CD8-positive, alpha-beta memory T cell (primary cell): ENCODE data around the gene SMIM13. TPM values are rescaled to one million over a fixed set of nuclear protein-coding genes. Genes with fewer than 3 reads are reported as not detected.

Experiments used
- CTCF ChIA-PET: fragments of 350-600 bp; sonication (Branson Sonifier 250); formaldehyde crosslinking; loops from one replicate; lab custom pipeline; 2021; ENCODE audit warnings: antibody characterized with exemption; lab: Charles Lee
- POLR2A ChIA-PET: fragments of 350-600 bp; sonication (Branson Sonifier 250); formaldehyde crosslinking; loops from one replicate; lab custom pipeline; 2021; ENCODE audit warnings: antibody characterized with exemption; lab: Charles Lee
- DNase-seq, 5 donors: peaks; one replicate each; pipeline versions ENCODE4 v3.0.0 to v3.0.0-alpha.2; 2020 to 2022; ENCODE audit warnings: mixed read lengths in 1 of 5
- H3K27ac ChIP-seq: one replicate; pipeline ENCODE4 v1.7.0; 2013; ENCODE audit warnings: low read depth, mild to moderate bottlenecking, low read length, moderate library complexity
- H3K27me3 ChIP-seq: 2 replicates; pipeline ENCODE4 v1.7.0; 2013; ENCODE audit warnings: low read length, mild to moderate bottlenecking; ENCODE audit not compliant: insufficient read depth, poor library complexity, severe bottlenecking
- H3K36me3 ChIP-seq: 2 replicates; pipeline ENCODE4 v1.7.0; 2013; ENCODE audit warnings: mild to moderate bottlenecking, low read length, moderate library complexity; ENCODE audit not compliant: insufficient read depth
- H3K4me1 ChIP-seq: 2 replicates; pipeline ENCODE4 v1.7.0; 2013; ENCODE audit warnings: mild to moderate bottlenecking, low read length, moderate library complexity; ENCODE audit not compliant: insufficient read depth
- H3K4me3 ChIP-seq: 2 replicates; pipeline ENCODE4 v1.7.0; 2013; ENCODE audit warnings: mild to moderate bottlenecking, low read length
- H3K9me3 ChIP-seq: 2 replicates; pipeline ENCODE4 v1.7.0; 2013; ENCODE audit warnings: mild to moderate bottlenecking, low read length
- H3K27ac Mint-ChIP-seq, 8 donors: one replicate each; pipeline ENCODE4 v1.8.0; 2020 to 2021; ENCODE audit warnings: mixed read lengths in 8 of 8, mild to moderate bottlenecking in 6 of 8, inconsistent platforms in 3 of 8, moderate library complexity in 3 of 8
- H3K27me3 Mint-ChIP-seq, 2 donors: one replicate each; pipeline ENCODE4 v1.8.0; 2020 to 2021; ENCODE audit warnings: mixed read lengths in 2 of 2, mild to moderate bottlenecking in 1 of 2, moderate library complexity in 1 of 2
- H3K36me3 Mint-ChIP-seq, 3 donors: one replicate each; pipeline ENCODE4 v1.8.0; 2020 to 2021; ENCODE audit warnings: mixed read lengths in 3 of 3, inconsistent platforms in 1 of 3, mild to moderate bottlenecking in 1 of 3
- H3K4me1 Mint-ChIP-seq, 3 donors: one replicate each; pipeline ENCODE4 v1.8.0; 2020 to 2021; ENCODE audit warnings: mixed read lengths in 3 of 3, inconsistent platforms in 1 of 3, mild to moderate bottlenecking in 1 of 3
- H3K4me3 Mint-ChIP-seq, 7 donors: one replicate each; pipeline ENCODE4 v1.8.0; 2020 to 2021; ENCODE audit warnings: mixed read lengths in 7 of 7, mild to moderate bottlenecking in 6 of 7, moderate library complexity in 4 of 7, inconsistent platforms in 2 of 7
- H3K9me3 Mint-ChIP-seq, 5 donors: one replicate each; pipeline ENCODE4 v1.8.0; 2020 to 2022; ENCODE audit warnings: mixed read lengths in 5 of 5, mild to moderate bottlenecking in 3 of 5, moderate library complexity in 2 of 5, inconsistent platforms in 1 of 5
- polyA plus RNA-seq: library from polyadenylated mRNA; unstranded; fragments of 300-500 nt; fragmentation: Illumina TruSeq; gene quantifications from one replicate; pipeline ENCODE4 v1.2.3, GENCODE V29; 2021
- total RNA-seq, 2 experiments: library from RNA; stranded (reverse); gene quantifications; one replicate each; pipeline ENCODE4 v1.2.3, GENCODE V29; 2021

SMIM13 gene
- total and polyA plus RNA-seq, 3 experiments from 2014 or later: 4.6 to 16.0 (median 14.7) TPM

DNA sequence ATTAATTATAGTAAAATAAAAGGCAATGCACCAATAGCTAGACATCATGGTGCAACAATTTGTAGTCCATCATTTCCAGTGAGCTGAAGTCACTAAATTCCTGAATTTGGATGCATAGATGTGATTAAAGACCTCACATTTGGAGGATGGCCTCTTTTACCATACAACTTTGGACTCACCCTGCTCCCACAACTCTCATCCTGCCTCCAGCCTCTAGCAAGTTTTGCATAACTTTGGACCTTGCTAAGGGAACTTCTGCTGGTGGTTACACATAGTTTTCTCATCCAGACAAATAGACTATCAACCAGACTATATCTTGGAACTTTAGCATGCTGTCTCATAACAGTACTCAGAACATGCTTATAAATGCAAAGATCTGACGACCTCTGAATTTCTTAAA is 36.8 kb upstream of the SMIM13 start:
- H3K9me3 ChIP-seq: no peaks in the 10 kb centered on the region
- CTCF ChIA-PET: interaction anchor here (0.6 to 3.0 kb wide), 2 partner anchors 9 to 12 kb away, joined by 3 to 12 read pairs; no protein-coding TSS in a partner anchor
- H3K27me3 ChIP-seq: no peaks in the 10 kb centered on the region
- no peak overlapping the region for H3K4me3 ChIP-seq
- Mint-ChIP-seq H3K36me3 (no peaks in the 10 kb centered on the region), H3K9me3 (no peaks in the 10 kb centered on the region), H3K4me3 (no peak overlapping the region), H3K4me1 (no peaks in the 10 kb centered on the region), H3K27ac (no peak overlapping the region), H3K27me3 (peaks cover 16 to 40% of the 10 kb centered on the region in 2 donors)
- no peak for DNase-seq
- H3K27ac ChIP-seq: no peak overlapping the region
- no peaks in the 10 kb centered on the region for H3K4me1 ChIP-seq
- H3K36me3 ChIP-seq: no peaks in the 10 kb centered on the region
- POLR2A ChIA-PET: no interaction called here

DNA sequence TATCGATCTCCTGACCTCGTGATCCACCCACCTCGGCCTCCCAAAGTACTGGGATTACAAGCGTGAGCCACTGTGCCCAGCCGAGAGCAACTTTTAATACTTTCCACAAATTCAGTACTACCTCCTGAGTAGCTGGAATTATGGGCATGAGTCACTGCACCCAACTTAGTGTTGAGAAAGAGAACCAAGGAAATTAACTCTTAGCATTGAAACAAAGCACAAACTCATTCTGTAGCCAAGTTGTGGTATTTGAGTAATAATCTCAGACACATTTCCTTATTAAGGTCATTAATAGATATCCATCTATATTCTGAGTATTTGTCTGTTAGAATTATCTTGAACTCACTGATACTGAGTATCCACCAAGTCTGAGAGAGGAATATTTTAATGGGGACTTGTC is 35.2 kb upstream of the SMIM13 start:
- CTCF ChIA-PET: no interaction called here
- Mint-ChIP-seq H3K9me3 (no peaks in the 10 kb centered on the region), H3K27ac (no peak overlapping the region), H3K4me1 (no peaks in the 10 kb centered on the region), H3K27me3 (peaks cover 13 to 35% of the 10 kb centered on the region in 2 donors), H3K4me3 (no peak overlapping the region), H3K36me3 (no peaks in the 10 kb centered on the region)
- Histone ChIP-seq H3K27me3 (no peaks in the 10 kb centered on the region), H3K9me3 (no peaks in the 10 kb centered on the region), H3K4me3 (no peak overlapping the region), H3K27ac (no peak overlapping the region), H3K4me1 (no peaks in the 10 kb centered on the region), H3K36me3 (no peaks in the 10 kb centered on the region)
- no peak for DNase-seq
- POLR2A ChIA-PET: no interaction called here

DNA sequence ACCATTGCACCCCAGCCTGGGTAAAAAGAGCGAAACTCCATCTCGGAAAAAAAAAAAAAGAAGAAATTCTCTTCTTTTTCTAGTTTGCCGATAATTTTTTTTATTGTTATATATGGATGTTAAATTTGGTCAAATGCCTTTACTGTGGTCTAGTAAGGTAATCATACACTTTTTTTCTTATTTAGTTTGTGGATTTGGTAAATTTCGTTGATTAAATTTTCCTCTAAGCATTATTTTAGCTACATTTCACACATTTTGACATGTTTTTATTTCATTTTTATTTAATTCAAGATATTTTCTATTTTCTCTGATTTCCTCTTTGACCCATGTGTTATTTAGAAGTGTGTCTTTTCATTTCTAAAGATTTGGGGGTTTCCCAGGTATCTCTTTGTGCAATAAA is 31.6 kb upstream of the SMIM13 start:
- no peaks in the 10 kb centered on the region for H3K9me3 Mint-ChIP-seq

DNA sequence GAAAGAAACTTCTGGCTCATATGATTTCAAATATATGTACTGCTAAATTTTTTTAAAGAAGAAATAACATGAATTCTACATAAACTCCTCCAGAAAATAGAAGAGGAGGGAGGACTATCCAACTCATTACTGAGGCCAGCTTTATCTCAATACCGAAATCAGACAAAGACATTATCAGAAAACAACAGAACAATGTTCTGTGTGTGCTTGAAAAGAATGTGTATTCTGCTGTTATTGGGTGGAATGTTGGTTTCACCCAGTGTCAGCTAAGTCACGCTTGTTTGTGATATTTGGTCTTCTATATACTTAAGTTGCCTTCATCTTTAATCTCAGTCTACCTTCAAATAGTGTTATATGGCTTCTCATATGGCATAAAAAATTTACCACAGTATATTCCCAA is 30.9 kb upstream of the SMIM13 start:
- H3K4me1 ChIP-seq: no peaks in the 10 kb centered on the region
- no peaks in the 10 kb centered on the region for H3K27me3 ChIP-seq
- no peaks in the 10 kb centered on the region for H3K36me3 Mint-ChIP-seq
- H3K4me3 Mint-ChIP-seq: no peak overlapping the region
- no peaks in the 10 kb centered on the region for H3K9me3 ChIP-seq
- H3K27ac ChIP-seq: no peak overlapping the region
- no peak overlapping the region for H3K27ac Mint-ChIP-seq
- no peaks in the 10 kb centered on the region for H3K4me1 Mint-ChIP-seq
- DNase-seq: no peak
- H3K9me3 Mint-ChIP-seq: no peaks in the 10 kb centered on the region
- ChIA-PET CTCF (interaction anchor here (0.8 kb wide), 1 partner anchor 10 kb away, joined by 3 read pairs; no protein-coding TSS in a partner anchor), POLR2A (no interaction called here)
- H3K4me3 ChIP-seq: no peak overlapping the region
- H3K27me3 Mint-ChIP-seq: peaks cover 9 to 31% of the 10 kb centered on the region in 2 donors
- H3K36me3 ChIP-seq: no peaks in the 10 kb centered on the region

More for the DNA sequence above, 31.6 kb upstream of the SMIM13 start:
- H3K27ac Mint-ChIP-seq: no peak overlapping the region
- H3K36me3 ChIP-seq: no peaks in the 10 kb centered on the region
- H3K4me1 ChIP-seq: no peaks in the 10 kb centered on the region
- no peaks in the 10 kb centered on the region for H3K36me3 Mint-ChIP-seq
- H3K27me3 ChIP-seq: no peaks in the 10 kb centered on the region
- ChIA-PET POLR2A (no interaction called here), CTCF (interaction anchor here (0.8 kb wide), 1 partner anchor 9 kb away, joined by 3 read pairs; no protein-coding TSS in a partner anchor)
- H3K4me3 Mint-ChIP-seq: no peak overlapping the region
- H3K9me3 ChIP-seq: no peaks in the 10 kb centered on the region
- H3K27me3 Mint-ChIP-seq: peaks cover 9 to 31% of the 10 kb centered on the region in 2 donors
- H3K27ac ChIP-seq: no peak overlapping the region
- no peak for DNase-seq
- no peak overlapping the region for H3K4me3 ChIP-seq
- H3K4me1 Mint-ChIP-seq: no peaks in the 10 kb centered on the region

DNA sequence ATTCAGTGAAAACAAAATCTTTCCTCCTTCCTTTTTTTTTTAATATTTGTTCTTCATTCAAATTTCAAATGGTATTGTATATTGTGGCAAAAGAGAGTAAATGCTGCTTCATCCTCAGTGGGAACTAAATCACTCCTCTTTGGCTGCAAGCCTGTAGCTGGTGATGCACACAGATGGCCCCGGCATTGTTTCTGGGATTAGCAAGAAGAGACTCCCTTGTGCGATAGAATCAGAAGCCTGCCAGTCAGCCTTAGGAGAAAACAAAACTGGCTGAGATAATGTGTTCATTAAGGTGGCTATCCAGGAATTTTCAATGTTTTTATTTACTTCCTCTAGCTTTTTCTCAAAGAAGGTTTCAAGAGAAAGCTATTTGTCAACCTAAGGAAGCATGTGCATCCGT is 28.8 kb upstream of the SMIM13 start:
- Histone ChIP-seq H3K27me3 (no peaks in the 10 kb centered on the region), H3K36me3 (no peaks in the 10 kb centered on the region), H3K9me3 (no peaks in the 10 kb centered on the region), H3K27ac (no peak overlapping the region), H3K4me3 (no peak overlapping the region), H3K4me1 (no peaks in the 10 kb centered on the region)
- CTCF ChIA-PET: interaction anchor here (3.3 kb wide), 1 partner anchor 9 kb away, joined by 12 read pairs; no protein-coding TSS in a partner anchor
- Mint-ChIP-seq H3K27ac (no peak overlapping the region), H3K9me3 (no peaks in the 10 kb centered on the region), H3K4me1 (no peaks in the 10 kb centered on the region), H3K4me3 (no peak overlapping the region), H3K36me3 (no peaks in the 10 kb centered on the region), H3K27me3 (peaks cover 11 to 31% of the 10 kb centered on the region in 2 donors)
- POLR2A ChIA-PET: no interaction called here
- DNase-seq: no peak

DNA sequence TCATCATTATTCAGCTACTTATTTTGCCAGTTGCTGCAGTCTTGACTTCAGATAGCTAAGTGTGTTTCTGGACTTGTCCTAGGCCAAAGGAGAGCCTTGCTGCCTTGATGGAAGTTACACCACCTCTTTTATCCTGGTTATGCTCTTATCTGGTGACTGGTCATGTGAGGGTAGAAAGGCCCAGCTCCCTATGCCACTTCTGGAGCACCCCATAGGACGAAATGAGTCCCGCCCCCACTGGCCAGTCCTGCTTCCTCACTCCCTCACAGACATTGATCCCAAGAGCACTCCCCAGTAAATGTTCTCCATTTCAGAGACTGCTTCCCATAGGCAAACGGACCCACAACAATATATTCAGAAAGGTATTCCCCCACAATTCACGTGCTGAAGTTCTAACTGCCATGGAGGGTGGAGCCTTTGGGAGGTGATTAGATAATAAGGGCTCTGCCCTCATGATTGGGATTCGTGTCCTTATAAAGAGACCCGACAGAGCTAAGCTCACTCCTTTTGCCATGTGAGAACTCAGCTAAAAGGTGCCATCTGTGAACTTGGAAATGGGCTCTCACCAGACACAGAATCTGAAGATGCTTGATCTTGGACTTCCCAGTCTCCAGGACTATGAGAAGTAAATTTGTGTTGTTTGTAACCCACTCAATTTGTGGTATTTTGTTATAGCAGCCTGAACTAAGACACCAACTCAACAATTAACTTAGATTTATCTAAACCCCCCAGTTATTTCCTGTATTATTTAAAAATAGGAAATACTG is 28.0 kb upstream of the SMIM13 start:
- Histone ChIP-seq H3K36me3 (no peaks in the 10 kb centered on the region), H3K27ac (no peak overlapping the region), H3K4me3 (no peak overlapping the region), H3K27me3 (no peaks in the 10 kb centered on the region), H3K4me1 (no peaks in the 10 kb centered on the region), H3K9me3 (no peaks in the 10 kb centered on the region)
- no peak for DNase-seq
- no peaks in the 10 kb centered on the region for H3K4me1 Mint-ChIP-seq
- no peaks in the 10 kb centered on the region for H3K36me3 Mint-ChIP-seq
- H3K27me3 Mint-ChIP-seq: peaks cover 12 to 24% of the 10 kb centered on the region in 2 donors
- POLR2A ChIA-PET: no interaction called here
- H3K9me3 Mint-ChIP-seq: no peaks in the 10 kb centered on the region
- peak overlapping the region in 1 of 8 donors; percentile 79 for H3K27ac Mint-ChIP-seq
- CTCF ChIA-PET: interaction anchor here (1.9 to 3.3 kb wide), 2 partner anchors 9 to 587 kb away, joined by 8 to 12 read pairs; no protein-coding TSS in a partner anchor
- H3K4me3 Mint-ChIP-seq: no peak overlapping the region

DNA sequence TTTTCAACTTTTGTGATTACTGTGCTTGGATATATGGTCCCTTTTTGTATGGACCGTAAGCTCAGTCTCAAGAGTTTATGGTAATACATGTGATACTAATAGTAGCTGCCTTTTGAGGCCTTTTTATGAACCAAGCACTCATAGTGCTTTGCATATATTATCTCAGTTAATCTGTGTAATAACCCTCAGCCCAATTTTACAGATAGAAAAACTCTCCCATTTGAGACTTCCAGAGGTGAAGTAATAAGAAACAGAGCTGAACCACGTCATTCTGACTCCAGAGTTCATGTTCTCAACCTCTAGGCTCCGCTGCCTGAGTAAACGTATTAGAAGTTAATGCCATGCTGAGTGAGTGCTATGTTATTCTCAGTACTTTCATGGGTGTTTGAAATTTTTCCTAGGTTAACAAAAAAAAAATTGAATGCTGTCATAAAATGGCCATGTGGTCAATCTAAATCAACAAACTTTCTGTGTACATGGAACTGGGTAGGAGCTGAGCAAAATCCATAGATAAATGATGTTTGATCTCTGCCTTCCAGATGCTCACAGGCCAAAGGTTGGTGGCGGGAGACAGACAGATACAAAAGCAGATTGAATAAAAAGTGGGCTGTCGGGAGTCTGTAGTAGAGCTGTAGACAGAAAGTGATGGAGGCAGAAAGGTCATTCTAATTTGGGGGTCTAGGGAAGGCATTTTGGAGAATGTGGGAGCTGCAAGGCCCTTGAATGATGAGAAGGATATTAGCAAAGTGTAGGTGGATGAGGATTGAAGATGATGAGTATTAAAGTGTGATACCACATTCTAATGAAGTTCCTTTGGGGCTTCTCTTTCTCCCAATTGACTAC is 26.9 kb upstream of the SMIM13 start:
- Histone ChIP-seq H3K4me1 (no peaks in the 10 kb centered on the region), H3K27me3 (no peaks in the 10 kb centered on the region), H3K27ac (no peak overlapping the region), H3K36me3 (no peaks in the 10 kb centered on the region), H3K4me3 (no peak overlapping the region), H3K9me3 (no peaks in the 10 kb centered on the region)
- no peak overlapping the region for H3K27ac Mint-ChIP-seq
- H3K4me1 Mint-ChIP-seq: no peaks in the 10 kb centered on the region
- DNase-seq: no peak
- H3K9me3 Mint-ChIP-seq: no peaks in the 10 kb centered on the region
- H3K4me3 Mint-ChIP-seq: no peak overlapping the region
- H3K36me3 Mint-ChIP-seq: no peaks in the 10 kb centered on the region
- peaks cover 8 to 16% of the 10 kb centered on the region in 2 donors for H3K27me3 Mint-ChIP-seq
- POLR2A ChIA-PET: no interaction called here
- CTCF ChIA-PET: interaction anchor here (1.9 to 3.3 kb wide), 2 partner anchors 10 to 588 kb away, joined by 8 to 12 read pairs; no protein-coding TSS in a partner anchor

DNA sequence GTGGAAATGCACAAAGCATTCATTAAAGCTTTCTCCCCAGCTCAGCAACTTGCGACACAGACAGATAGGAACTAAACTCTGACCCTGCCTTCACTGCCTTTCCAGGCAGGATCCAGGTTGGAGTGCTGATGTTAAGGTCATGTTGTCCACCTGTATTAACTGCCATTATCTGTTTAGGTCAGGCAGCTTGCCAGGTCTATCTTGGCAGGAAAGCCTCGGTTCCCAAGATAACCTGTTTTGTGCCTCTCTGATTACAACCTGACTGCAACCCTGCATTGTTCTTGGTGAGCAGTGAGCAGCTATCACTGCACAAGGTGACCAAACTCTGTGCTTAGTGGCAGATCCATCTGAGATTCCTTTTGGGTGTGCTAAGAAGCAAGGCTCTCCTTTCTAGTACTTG is 26.3 kb upstream of the SMIM13 start:
- Histone ChIP-seq H3K4me1 (no peaks in the 10 kb centered on the region), H3K4me3 (no peak overlapping the region), H3K27me3 (no peaks in the 10 kb centered on the region), H3K9me3 (no peaks in the 10 kb centered on the region), H3K27ac (no peak overlapping the region), H3K36me3 (no peaks in the 10 kb centered on the region)
- no peak for DNase-seq
- ChIA-PET POLR2A (no interaction called here), CTCF (interaction anchor here (1.9 to 3.3 kb wide), 2 partner anchors 11 to 589 kb away, joined by 8 to 12 read pairs; no protein-coding TSS in a partner anchor)
- peak overlapping the region in 1 of 8 donors; percentile 54 for H3K27ac Mint-ChIP-seq
- H3K9me3 Mint-ChIP-seq: no peaks in the 10 kb centered on the region
- H3K36me3 Mint-ChIP-seq: no peaks in the 10 kb centered on the region
- H3K4me1 Mint-ChIP-seq: no peaks in the 10 kb centered on the region
- peaks cover 4 to 13% of the 10 kb centered on the region in 2 donors for H3K27me3 Mint-ChIP-seq
- no peak overlapping the region for H3K4me3 Mint-ChIP-seq
